Hepatocyte (in vitro differentiated cells): Measurements from ENCODE around the gene ATP9A.

Experiments used
- CTCF ChIP-seq: fragments of 200-600 bp; sonication (generic); IDR thresholded peaks from 2 replicates; pipeline ENCODE4 v1.5.1; 2016; ENCODE audit warnings: antibody characterized with exemption, mild to moderate bottlenecking; ENCODE audit not compliant: poor library complexity
- EZH2 ChIP-seq: fragments of 200-600 bp; sonication (generic); IDR thresholded peaks from 2 replicates; pipeline ENCODE4 v1.6.1; 2016; ENCODE audit warnings: antibody characterized with exemption, mild to moderate bottlenecking, borderline replicate concordance
- EZH2phosphoT487 ChIP-seq: fragments of 200-600 bp; sonication (generic); IDR thresholded peaks from one replicate; pipeline ENCODE4 v1.6.1; 2018; ENCODE audit warnings: antibody characterized with exemption, mild to moderate bottlenecking, low read depth, moderate library complexity; ENCODE audit not compliant: unreplicated experiment, severe bottlenecking

GRCh38 chr20:51574248-51575033, 193.7 kb downstream of the ATP9A start:
- TF ChIP-seq EZH2 (no peak), CTCF (no peak), EZH2phosphoT487 (no peak)
